SK-N-SH (cell line): ENCODE data around the gene ELMO1. TPM values are rescaled to one million over a fixed set of nuclear protein-coding genes. Genes with fewer than 3 reads are reported as not detected.

Experiments used
- CTCF ChIA-PET: fragments of 300-600, 350-600 bp; formaldehyde crosslinking; extraction: SDS; loops from one replicate; lab custom pipeline; 2021; lab: Yijun Ruan, JAX
- POLR2A ChIA-PET: fragments of 350-600 bp; sonication (Branson Sonifier 250); formaldehyde crosslinking; extraction: SDS; loops from one replicate; lab custom pipeline; 2020; ENCODE audit warnings: antibody characterized with exemption, inconsistent platforms; lab: Yijun Ruan, JAX
- DNase-seq: peaks from one replicate; pipeline ENCODE4 v3.0.0; 2012
- H2AFZ ChIP-seq: fragments of 200-600 bp; sonication (generic); 2 replicates; pipeline ENCODE4 v1.8.1; 2016; ENCODE audit warnings: antibody characterized with exemption, mild to moderate bottlenecking, low read depth
- H3F3A ChIP-seq: fragments of 200-600 bp; sonication (generic); replicated peaks from 2 replicates; pipeline ENCODE3; 2016; ENCODE audit warnings: antibody characterized with exemption, mild to moderate bottlenecking; ENCODE audit not compliant: insufficient read depth
- H3K27ac ChIP-seq, 2 experiments: fragments of 200-500 bp in 1 of 2; fragments of 200-600 bp in 1 of 2; sonication (Bioruptor generic) in 1 of 2; sonication (generic), shearing (Covaris generic) in 1 of 2; 2 replicates each; pipeline versions ENCODE4 v1.5.1 to v1.6.1; 2014 to 2016; ENCODE audit warnings: low read depth in 2 of 2, inconsistent platforms in 1 of 2, low read length in 1 of 2, mild to moderate bottlenecking in 1 of 2, mixed read lengths in 1 of 2
- H3K27me3 ChIP-seq: fragments of 200-600 bp; sonication (generic), shearing (Covaris generic); 2 replicates; pipeline ENCODE4 v1.6.1; 2016; ENCODE audit warnings: mixed run types; ENCODE audit not compliant: insufficient read depth
- H3K36me3 ChIP-seq, 2 experiments: fragments of 200-500 bp in 1 of 2; fragments of 200-600 bp in 1 of 2; sonication (Bioruptor generic) in 1 of 2; sonication (generic) in 1 of 2; replicated peaks in 1 of 2; 2 replicates each; pipeline versions ENCODE3 to v1.5.1; 2014 to 2016; ENCODE audit warnings: low read length in 1 of 2, mild to moderate bottlenecking in 1 of 2; ENCODE audit not compliant: insufficient read depth in 2 of 2, control insufficient read depth in 1 of 2
- H3K4me1 ChIP-seq, 2 experiments: fragments of 200-500 bp in 1 of 2; fragments of 200-600 bp in 1 of 2; sonication (Bioruptor generic) in 1 of 2; sonication (generic), shearing (Covaris generic) in 1 of 2; 2 replicates each; pipeline versions ENCODE4 v1.5.1 to v1.6.1; 2014 to 2016; ENCODE audit warnings: low read depth in 1 of 2, low read length in 1 of 2, mixed run types in 1 of 2; ENCODE audit not compliant: insufficient read depth in 2 of 2, control insufficient read depth in 1 of 2
- H3K4me2 ChIP-seq: fragments of 200-600 bp; sonication (generic), shearing (Covaris generic); 2 replicates; pipeline ENCODE4 v1.6.1; 2017; ENCODE audit warnings: mixed run types
- H3K4me3 ChIP-seq, 2 experiments: fragments of 200-500 bp in 1 of 2; fragments of 200-600 bp in 1 of 2; sonication (Bioruptor generic) in 1 of 2; sonication (generic), shearing (Covaris generic) in 1 of 2; 2 replicates each; pipeline versions ENCODE4 v1.5.1 to v1.8.1; 2014 to 2016; ENCODE audit warnings: low read depth in 2 of 2, inconsistent platforms in 1 of 2, low read length in 1 of 2, mild to moderate bottlenecking in 1 of 2, mixed read lengths in 1 of 2, moderate library complexity in 1 of 2
- H3K79me2 ChIP-seq: fragments of 200-600 bp; sonication (generic); 2 replicates; pipeline ENCODE4 v1.8.1; 2017; ENCODE audit warnings: mild to moderate bottlenecking; ENCODE audit not compliant: insufficient read depth
- H3K9ac ChIP-seq: fragments of 200-600 bp; sonication (generic); 2 replicates; pipeline ENCODE4 v1.6.1; 2017; ENCODE audit warnings: mixed run types
- H3K9me2 ChIP-seq: fragments of 200-600 bp; sonication (generic); 2 replicates; pipeline ENCODE4 v1.6.1; 2017; ENCODE audit warnings: mixed run types
- H3K9me3 ChIP-seq: fragments of 200-600 bp; sonication (generic); 2 replicates; pipeline ENCODE4 v1.6.1; 2017; ENCODE audit warnings: mixed run types, mild to moderate bottlenecking, moderate library complexity
- H4K20me1 ChIP-seq: fragments of 200-600 bp; sonication (generic); 2 replicates; pipeline ENCODE4 v1.6.1; 2017; ENCODE audit warnings: mild to moderate bottlenecking, mixed run types; ENCODE audit not compliant: insufficient read depth
- CHD2 ChIP-seq: fragments of 150-350 bp; IDR thresholded peaks from 2 replicates; pipeline ENCODE4 v1.6.1; 2018; ENCODE audit warnings: low read length; ENCODE audit not compliant: partially characterized antibody
- ELF1 ChIP-seq: IDR thresholded peaks from 2 replicates; pipeline ENCODE4 v1.4.0; 2012
- EP300 ChIP-seq, 2 experiments: IDR thresholded peaks; 2 replicates each; pipeline versions ENCODE4 v1.4.0 to v1.6.1; 2012; ENCODE audit warnings: borderline replicate concordance in 1 of 2, low read depth in 1 of 2, low read length in 1 of 2
- EZH2phosphoT487 ChIP-seq: fragments of 200-600 bp; sonication (generic); IDR thresholded peaks from 2 replicates; pipeline ENCODE4 v1.6.1; 2017; ENCODE audit warnings: low read depth, mixed run types, mild to moderate bottlenecking, antibody characterized with exemption, moderate library complexity, borderline replicate concordance
- FOXM1 ChIP-seq: IDR thresholded peaks from 2 replicates; pipeline ENCODE4 v1.4.0; 2012; ENCODE audit warnings: low read depth, mild to moderate bottlenecking
- GABPA ChIP-seq: IDR thresholded peaks from 2 replicates; pipeline ENCODE4 v1.4.0; 2012; ENCODE audit warnings: low read depth, mild to moderate bottlenecking
- IRF3 ChIP-seq: fragments of 150-350 bp; IDR thresholded peaks from 2 replicates; pipeline ENCODE4 v1.6.1; 2016; ENCODE audit warnings: mild to moderate bottlenecking, low read depth, low read length
- JUND ChIP-seq: IDR thresholded peaks from 2 replicates; pipeline ENCODE4 v1.4.0; 2012
- MAX ChIP-seq: IDR thresholded peaks from 2 replicates; pipeline ENCODE4 v1.4.0; 2012; ENCODE audit warnings: low read depth
- MEF2A ChIP-seq: IDR thresholded peaks from 2 replicates; pipeline ENCODE4 v1.4.0; 2012; ENCODE audit warnings: low read depth, borderline replicate concordance
- MXI1 ChIP-seq: IDR thresholded peaks from 2 replicates; pipeline ENCODE4 v1.6.1; 2012; ENCODE audit warnings: mild to moderate bottlenecking, low read depth, low read length, improper control_type of control experiment
- NFIC ChIP-seq: IDR thresholded peaks from 2 replicates; pipeline ENCODE4 v1.4.0; 2012; ENCODE audit warnings: borderline replicate concordance
- NRF1 ChIP-seq: IDR thresholded peaks from 2 replicates; pipeline ENCODE4 v1.6.1; 2012; ENCODE audit warnings: low read depth, mild to moderate bottlenecking, low read length
- RCOR1 ChIP-seq: fragments of 150-350 bp; IDR thresholded peaks from 2 replicates; pipeline ENCODE4 v1.6.1; 2017; ENCODE audit warnings: antibody characterized with exemption, low read length
- RXRA ChIP-seq: IDR thresholded peaks from 2 replicates; pipeline ENCODE4 v1.4.0; 2012; ENCODE audit warnings: low read depth, mild to moderate bottlenecking, borderline replicate concordance
- YY1 ChIP-seq: IDR thresholded peaks from 2 replicates; pipeline ENCODE4 v1.4.0; 2012; ENCODE audit warnings: low read depth, mild to moderate bottlenecking
- WGBS: methylation state at CpG from one replicate; pipeline ENCODE4 v1.1.6; 2017; ENCODE audit warnings: low lambda C conversion rate; 5-methylcytosine and 5-hydroxymethylcytosine counted together
- polyA plus RNA-seq, 3 experiments: library from polyadenylated mRNA; depleted of rRNA; stranded (reverse); fragments of >200 nt; gene quantifications; 2 replicates each; pipeline ENCODE4 v1.2.3, GENCODE V29; 2012
- TF ChIP-seq, protein P1 (sequence below): IDR thresholded peaks from 2 replicates; pipeline ENCODE4; 2012

Gene ELMO1
- polyA plus RNA-seq, 1 of the 3 experiments (the other 2 are of a cell fraction), result 0.64 TPM

- TF ChIP-seq FOXM1, result no peak
- no peak for TF ChIP-seq EP300 (IDR thresholded peaks at IDR 0.05; ENCODE audit: borderline replicate concordance in 1 of 2, low read depth in 1 of 2, low read length in 1 of 2)
- no peak for TF ChIP-seq RCOR1
- no peak for TF ChIP-seq NFIC
- TF ChIP-seq, protein P1, sequence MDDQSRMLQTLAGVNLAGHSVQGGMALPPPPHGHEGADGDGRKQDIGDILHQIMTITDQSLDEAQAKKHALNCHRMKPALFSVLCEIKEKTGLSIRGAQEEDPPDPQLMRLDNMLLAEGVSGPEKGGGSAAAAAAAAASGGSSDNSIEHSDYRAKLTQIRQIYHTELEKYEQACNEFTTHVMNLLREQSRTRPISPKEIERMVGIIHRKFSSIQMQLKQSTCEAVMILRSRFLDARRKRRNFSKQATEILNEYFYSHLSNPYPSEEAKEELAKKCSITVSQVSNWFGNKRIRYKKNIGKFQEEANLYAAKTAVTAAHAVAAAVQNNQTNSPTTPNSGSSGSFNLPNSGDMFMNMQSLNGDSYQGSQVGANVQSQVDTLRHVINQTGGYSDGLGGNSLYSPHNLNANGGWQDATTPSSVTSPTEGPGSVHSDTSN, result no peak
- TF ChIP-seq EZH2phosphoT487, result no peak
- no peak for TF ChIP-seq MEF2A
- no peak for TF ChIP-seq CHD2
- no peak for TF ChIP-seq JUND
These were observed 600.7 kb downstream of the ELMO1 start (continued) for GRCh38 chr7:36847946-36848345.

GRCh38 chr7:36844374-36844773, 604.3 kb downstream of the ELMO1 start:
- no peak overlapping the region for H3K4me2 ChIP-seq
- no peaks in the 10 kb centered on the region for H4K20me1 ChIP-seq
- ChIA-PET POLR2A (no interaction called here), CTCF (no interaction called here)
- 32% methylated on average over 2 of the region's 2 CpGs for WGBS
- no peak for TF ChIP-seq EZH2phosphoT487
- no peak for TF ChIP-seq NFIC
- no peak for TF ChIP-seq IRF3
- TF ChIP-seq MXI1, result no peak
- no peak for TF ChIP-seq RXRA
- no peak for TF ChIP-seq NRF1
- TF ChIP-seq MAX, result no peak
- TF ChIP-seq RCOR1, result no peak
- no peak for TF ChIP-seq GABPA
- no peak for TF ChIP-seq ELF1
- no peak for TF ChIP-seq JUND
- no peak for TF ChIP-seq YY1
- no peaks in the 10 kb centered on the region for H3K9me2 ChIP-seq
- no peak for DNase-seq
- H3K9ac ChIP-seq, result no peak overlapping the region
- no peaks in the 10 kb centered on the region for H3F3A ChIP-seq
- no peak overlapping the region for H3K27ac ChIP-seq
- H3K36me3 ChIP-seq, result no peaks in the 10 kb centered on the region
- no peak overlapping the region for H3K4me3 ChIP-seq
- no peaks in the 10 kb centered on the region for H3K27me3 ChIP-seq
- peaks cover 0 to 10% of the 10 kb centered on the region in 2 experiments; a peak in 1 of 4 replicates for H3K4me1 ChIP-seq
- no peak overlapping the region for H2AFZ ChIP-seq
- peaks cover 16% of the 10 kb centered on the region; the same call in 1 of the 2 replicates for H3K9me3 ChIP-seq
- H3K79me2 ChIP-seq, result no peaks in the 10 kb centered on the region
